CD1c-positive myeloid dendritic cell (primary cell): ENCODE measurements around the gene CD1C.
"Not testable (repeated sequence)": the region's sequence is repeated elsewhere in the genome, so short reads cannot be mapped to it uniquely, and the experiment has no call there.

Experiments used
- DNase-seq: peaks from one replicate; pipeline ENCODE4 v3.0.0-alpha.2; 2016; ENCODE audit errors: extremely low spot score

The CD1C gene

DNA sequence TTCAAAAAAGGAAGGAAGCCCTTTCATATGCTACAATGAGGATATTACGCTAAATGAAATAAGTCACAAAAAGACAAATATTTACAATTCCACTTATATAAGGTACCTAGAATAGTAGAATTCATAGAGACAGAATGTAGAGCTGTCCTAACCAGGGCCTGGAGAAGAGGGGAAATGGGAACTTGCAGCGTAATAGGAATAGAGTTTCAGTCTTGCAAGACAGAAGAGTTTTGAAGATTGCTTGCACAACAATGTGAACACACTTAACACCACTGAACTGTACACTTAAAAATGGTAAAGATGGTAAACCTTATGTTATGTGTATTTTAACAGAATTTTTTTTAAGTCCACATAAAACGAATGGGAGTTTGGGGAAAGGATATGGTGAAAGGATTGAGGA, 38.7 kb downstream of the CD1C start:
- peak; percentile 56 for DNase-seq

DNA sequence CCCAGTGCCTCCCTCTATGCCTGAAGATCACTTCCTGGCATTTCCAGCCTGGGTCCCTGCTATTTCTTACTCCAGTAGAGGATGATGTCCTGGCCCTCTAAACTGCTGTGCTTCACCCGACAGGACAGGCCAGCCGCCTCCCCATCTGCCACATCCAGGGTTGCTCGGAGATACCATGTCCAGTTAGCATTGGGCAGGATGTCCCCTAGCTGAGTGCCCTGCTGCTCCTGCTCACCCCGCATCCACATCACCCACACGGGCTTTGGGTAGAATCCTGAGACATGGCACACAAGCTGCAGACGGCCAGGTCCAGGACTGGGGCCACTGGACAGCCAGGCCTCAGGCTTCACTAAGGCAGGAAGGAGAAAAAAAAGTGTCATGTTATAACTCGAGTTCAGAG, 39.6 kb downstream of the CD1C start:
- DNase-seq = no peak

DNA sequence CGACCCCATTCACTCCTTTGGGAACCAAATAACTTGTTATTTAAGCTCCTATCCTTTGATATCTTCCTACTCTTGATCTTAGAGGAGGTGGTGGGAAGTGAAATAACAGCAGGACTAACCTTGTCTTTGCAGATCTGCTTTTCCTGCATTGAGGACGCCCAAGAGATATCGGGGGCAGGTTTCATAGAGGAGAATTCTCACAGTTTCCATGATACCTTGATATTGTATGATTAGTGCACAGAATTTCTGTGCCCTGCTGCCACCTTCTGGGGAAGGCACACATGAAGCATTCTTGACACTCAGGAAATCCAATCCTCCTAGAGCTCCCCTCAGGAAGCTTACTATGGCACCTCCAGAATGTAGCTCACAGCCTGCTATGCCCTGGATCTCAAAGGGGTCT, 40.0 kb downstream of the CD1C start:
- DNase-seq = peak; percentile 47

DNA sequence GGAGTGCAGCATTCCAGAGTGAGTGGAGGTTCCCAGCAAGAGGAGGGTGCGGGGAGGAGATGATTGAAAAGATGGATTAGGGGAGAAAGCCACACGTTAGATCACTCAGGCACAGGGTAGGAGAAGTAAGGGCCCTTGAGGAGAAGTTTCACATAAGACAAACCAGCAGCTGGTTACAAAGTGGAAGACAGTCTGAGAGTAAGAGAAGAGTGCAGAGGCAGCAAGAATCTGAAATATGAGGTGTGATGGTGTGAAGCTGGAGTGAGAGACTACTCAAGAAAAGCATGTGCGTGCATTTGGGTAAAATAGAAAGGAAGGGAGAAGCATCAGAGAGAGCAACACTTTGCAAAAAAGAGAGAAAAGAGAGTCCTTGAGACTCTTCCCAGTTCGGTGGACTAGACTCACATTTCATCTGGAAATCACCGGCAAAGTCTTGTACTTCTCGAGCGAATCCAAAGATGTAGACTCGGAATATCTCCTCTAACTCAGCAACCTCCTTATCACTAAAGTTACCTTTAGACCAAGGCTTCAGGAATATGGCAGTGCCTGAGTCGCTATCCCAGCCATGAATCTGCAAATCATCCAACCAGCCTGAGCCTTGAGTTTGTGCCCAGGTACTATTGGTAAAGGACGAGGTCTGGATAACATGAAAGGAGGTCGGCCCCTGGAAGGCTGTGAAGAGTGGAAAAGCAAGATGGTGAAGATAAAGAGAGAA, 40.8 kb downstream of the CD1C start:
- no peak for DNase-seq

DNA sequence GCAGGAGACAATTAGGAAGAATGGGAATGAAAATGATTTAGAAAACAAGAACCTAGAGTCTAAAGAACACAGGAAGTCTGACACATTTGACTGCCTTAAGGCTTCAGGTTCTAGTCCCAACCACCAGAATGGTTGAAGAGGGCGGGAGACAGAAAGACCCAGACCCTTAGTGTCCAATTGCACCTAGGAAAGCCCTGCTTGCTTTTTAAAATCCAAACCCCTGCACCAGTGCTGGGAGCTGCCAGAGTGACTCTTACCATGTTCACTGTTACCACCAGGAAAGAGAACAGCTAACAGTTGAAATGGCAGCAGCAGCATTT, 41.3 kb downstream of the CD1C start:
- DNase-seq = no peak

DNA sequence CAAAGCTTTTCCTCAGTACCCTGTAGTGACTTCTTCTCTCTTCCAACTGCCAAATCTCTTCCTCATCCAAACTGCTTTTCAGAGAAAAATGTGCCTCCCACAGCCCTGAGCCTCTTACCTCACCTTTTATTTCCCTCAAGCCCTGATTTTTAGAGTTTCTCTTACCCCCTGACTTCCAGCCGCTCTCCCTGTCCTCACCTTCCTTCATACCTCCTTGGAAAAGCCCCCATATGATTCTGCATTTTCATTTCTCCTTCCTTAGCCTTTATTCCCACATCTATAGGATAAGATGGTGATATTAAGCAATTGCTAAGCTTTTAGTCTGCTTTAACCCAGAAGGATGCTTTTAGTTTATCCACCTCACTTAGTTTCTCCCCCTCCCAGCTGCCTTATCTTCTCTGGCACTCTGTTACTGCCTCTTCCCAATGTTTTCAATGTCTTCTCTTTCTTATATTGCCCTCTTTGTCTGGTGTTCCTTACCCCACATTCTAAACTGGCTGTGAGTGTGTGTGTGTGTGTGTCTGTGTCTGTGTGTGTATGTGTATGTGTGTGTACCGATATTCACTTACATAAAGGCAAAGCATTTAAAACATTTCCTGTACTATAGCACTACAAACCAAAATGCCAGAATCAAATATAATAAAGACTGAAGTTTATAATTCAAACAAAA, 41.9 kb downstream of the CD1C start, which contains the start of gene CD1B:
Gene CD1B, minus strand, starts transcription at position 51 of the 670 bp plus-strand sequence. CDS start 108 bp downstream, outside the sequence.
- peak; percentile 24 for DNase-seq

DNA sequence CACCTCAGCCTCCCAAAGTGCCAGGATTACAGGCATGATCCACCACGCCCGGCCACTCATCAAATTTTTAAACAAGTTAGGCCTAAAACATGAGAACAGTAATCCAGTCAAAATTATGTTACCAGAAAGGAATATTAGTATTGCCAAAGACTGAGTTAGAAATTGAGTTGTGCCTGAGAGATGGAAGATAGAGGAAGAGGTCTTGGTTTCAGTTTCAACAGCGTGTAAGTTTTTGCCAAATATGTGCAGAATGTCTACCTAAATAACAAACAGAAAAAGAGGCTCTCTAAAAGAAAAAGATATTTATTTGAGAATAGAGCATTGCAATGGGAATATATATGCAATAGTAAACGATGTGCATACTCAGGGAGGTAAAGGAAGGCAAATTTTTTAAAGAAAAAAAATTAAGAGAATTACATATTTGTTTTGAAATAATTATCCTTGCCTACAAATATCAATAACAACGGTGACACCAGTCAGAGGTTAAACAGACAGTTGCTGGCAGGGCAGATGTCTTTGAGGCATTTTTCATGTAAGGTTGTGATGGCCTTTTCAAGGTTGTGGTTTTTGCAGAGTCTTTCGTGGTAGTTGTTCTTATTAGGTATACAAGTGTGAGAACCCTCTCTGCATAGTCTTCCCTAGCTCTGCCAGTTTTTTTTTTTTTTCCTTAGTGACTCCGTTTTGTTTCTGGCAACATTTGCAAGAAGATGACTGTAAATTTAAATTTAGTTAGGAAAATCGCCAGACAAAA, 43.9 kb downstream of the CD1C start:
- peak; percentile 38 for DNase-seq

DNA sequence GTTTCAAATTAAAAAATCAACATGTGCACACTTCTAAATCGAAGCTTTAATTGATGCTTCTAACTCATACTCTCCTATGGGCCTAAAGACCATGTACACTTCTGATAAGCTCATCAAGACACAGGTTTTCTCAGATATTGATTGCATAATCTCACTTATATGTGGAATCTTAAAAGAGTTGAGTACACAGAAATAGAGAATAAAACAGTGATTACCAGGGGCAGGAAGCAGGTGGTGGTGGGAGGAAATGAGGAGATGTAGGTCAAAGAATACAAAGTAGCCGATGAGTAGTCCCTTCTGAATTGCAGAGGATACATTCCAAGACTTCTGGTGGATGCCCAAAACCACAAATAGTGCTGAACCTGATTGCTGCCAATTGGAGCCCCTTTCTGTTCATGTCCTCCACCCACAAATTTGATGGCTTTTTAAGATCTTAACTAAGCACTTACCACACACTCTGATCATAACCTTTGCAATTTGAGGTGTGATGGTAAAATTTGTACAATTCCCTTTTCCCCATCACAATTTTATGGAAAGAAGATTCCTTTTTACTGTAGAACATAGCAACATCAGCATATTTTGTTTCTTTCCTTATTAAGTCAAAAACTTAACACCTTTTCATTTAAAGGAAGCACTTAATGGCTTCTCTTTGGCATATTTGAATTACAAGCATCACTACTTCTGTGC, 44.9 kb downstream of the CD1C start:
- no peak for DNase-seq

DNA sequence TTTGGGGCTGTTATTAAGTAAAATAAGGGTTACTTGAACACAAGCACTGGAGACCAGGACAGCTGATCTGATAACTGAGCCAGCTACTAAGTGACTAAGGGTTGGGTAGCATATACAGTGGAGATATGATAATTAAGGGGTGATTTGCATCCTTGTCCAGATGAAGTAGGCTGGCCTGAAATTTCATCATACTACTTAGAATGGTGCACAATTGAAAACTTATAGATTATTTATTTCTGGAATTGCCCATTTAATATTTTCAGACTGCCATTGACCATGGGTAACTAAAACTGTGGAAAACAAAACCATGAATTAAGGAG, 45.5 kb downstream of the CD1C start:
- DNase-seq = no peak

DNA sequence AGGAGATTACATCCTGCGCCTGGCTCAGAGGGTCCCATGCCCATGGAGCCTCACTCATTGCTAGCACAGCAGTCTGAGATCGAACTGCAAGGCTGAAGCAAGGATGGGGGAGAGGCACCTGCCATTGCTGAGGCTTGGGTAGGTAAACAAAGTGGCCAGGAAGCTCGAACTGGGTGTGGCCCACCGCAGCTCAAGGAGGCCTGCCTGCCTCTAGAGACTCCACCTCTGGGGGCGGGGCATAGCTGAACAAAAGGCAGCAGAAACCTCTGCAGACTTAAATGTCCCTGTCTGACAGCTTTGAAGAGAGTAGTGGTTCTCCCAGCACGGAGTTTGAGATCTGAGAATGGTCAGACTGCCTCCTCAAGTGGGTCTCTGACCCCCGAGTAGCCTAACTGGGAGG, 46.7 kb downstream of the CD1C start:
- DNase-seq = not testable (repeated sequence)
